ENCODE data around the gene KIAA1210.
"Not testable (repeated sequence)": the region's sequence is repeated elsewhere in the genome, so short reads cannot be mapped to it uniquely, and the experiment has no call there.

Gene KIAA1210

GRCh38 chrX:119040432-119040831, 87.2 kb downstream of the KIAA1210 start:
- no peak for DNase-seq

GRCh38 chrX:119036107-119037029, 91.2 kb downstream of the KIAA1210 start:
- DNase-seq: no peak

GRCh38 chrX:119030990-119031389, 96.6 kb downstream of the KIAA1210 start:
- DNase-seq: no peak

GRCh38 chrX:119029656-119030055, 98.0 kb downstream of the KIAA1210 start:
- not testable (repeated sequence) for DNase-seq

GRCh38 chrX:119028733-119029330, 98.8 kb downstream of the KIAA1210 start:
- DNase-seq: no peak
